Spleen (tissue), 11 donors: Measurements from ENCODE around the gene ARHGEF28. TPM values are rescaled to one million over a fixed set of nuclear protein-coding genes. Genes with fewer than 3 reads are reported as not detected.

Experiments used
- DNase-seq: peaks from one replicate; pipeline ENCODE4 v3.0.0-alpha.2; 2020
- H3K27ac ChIP-seq, 8 donors: fragments of 200-600 bp; sonication (generic) in 7 of 8; 1 replicate in 4 of 8; 2 replicates in 4 of 8; pipeline versions ENCODE4 v1.5.0 to v1.8.0; 2016 to 2021; ENCODE audit warnings: inconsistent platforms in 4 of 8, mild to moderate bottlenecking in 4 of 8, moderate library complexity in 1 of 8
- H3K27me3 ChIP-seq, 7 donors: fragments of 200-600 bp; sonication (generic) in 6 of 7; replicated peaks in 1 of 7; 1 replicate in 4 of 7; 2 replicates in 3 of 7; pipeline versions ENCODE4 v1.5.0 to v1.8.0; 2016 to 2021; ENCODE audit warnings: inconsistent platforms in 3 of 7, mild to moderate bottlenecking in 1 of 7
- H3K36me3 ChIP-seq, 6 donors: fragments of 200-600 bp; sonication (generic) in 5 of 6; 1 replicate in 4 of 6; 2 replicates in 2 of 6; pipeline versions ENCODE4 v1.5.0 to v1.8.0; 2016 to 2021; ENCODE audit warnings: inconsistent platforms in 2 of 6
- H3K4me1 ChIP-seq, 6 donors: fragments of 200-600 bp; sonication (generic) in 5 of 6; 1 replicate in 3 of 6; 2 replicates in 3 of 6; pipeline versions ENCODE4 v1.5.0 to v1.8.0; 2016 to 2021; ENCODE audit warnings: inconsistent platforms in 3 of 6
- H3K4me3 ChIP-seq, 8 donors: fragments of 200-600 bp; sonication (generic) in 7 of 8; 1 replicate in 4 of 8; 2 replicates in 4 of 8; pipeline versions ENCODE4 v1.5.0 to v1.8.0; 2016 to 2021; ENCODE audit warnings: inconsistent platforms in 4 of 8, mild to moderate bottlenecking in 4 of 8, moderate library complexity in 2 of 8
- H3K9me3 ChIP-seq, 8 donors: fragments of 200-600 bp; sonication (generic) in 7 of 8; 1 replicate in 4 of 8; 2 replicates in 4 of 8; pipeline versions ENCODE4 v1.5.0 to v1.8.0; 2016 to 2021; ENCODE audit warnings: inconsistent platforms in 4 of 8
- POLR2A ChIP-seq, 3 donors: fragments of 450-650 bp; IDR thresholded peaks; one replicate each; pipeline ENCODE4 v1.5.1; 2017; ENCODE audit warnings: antibody characterized with exemption in 3 of 3, mild to moderate bottlenecking in 1 of 3
- POLR2AphosphoS5 ChIP-seq, 3 donors: sonication (generic); formaldehyde crosslinking; IDR thresholded peaks; one replicate each; pipeline ENCODE4 v1.5.1; 2017; ENCODE audit warnings: antibody characterized with exemption in 3 of 3
- WGBS, 5 donors: extraction: QIAGEN DNeasy Blood & Tissue Kit in 3 of 5; methylation state at CpG; one replicate each; pipeline versions ENCODE4 v1.1.5 to v1.1.7; 2013 to 2018; 5-methylcytosine and 5-hydroxymethylcytosine counted together
- intact Hi-C: fragments of 100-400 bp; cut with DNase I; formaldehyde crosslinking; loops from one replicate; pipeline ENCODE4 v1.15.0; 2023; ENCODE audit warnings: low total_unique reads
- polyA plus RNA-seq, 3 donors: library from polyadenylated mRNA; stranded (reverse); fragments of 200-250 nt; gene quantifications; one replicate each; pipeline ENCODE4 v1.2.1, GENCODE V29; 2013
- total RNA-seq, 7 donors: library from RNA; depleted of rRNA in 3 of 7; stranded (reverse); fragments of >200 nt in 3 of 7; fragmentation: NEBNext Ultra II Directional in 4 of 7; extraction: Animal tissue kit (Norgen Biotek cat#: 25700) in 4 of 7; gene quantifications; one replicate each; pipeline versions ENCODE4 v1.1.0 to v1.2.1, GENCODE V29; 2016 to 2021
- TF ChIP-seq, protein P1 (sequence below), 11 experiments: fragments of 200-600 bp in 7 of 11; fragments of 450-650 bp in 4 of 11; sonication (generic) in 4 of 11; IDR thresholded peaks in 8 of 11; conservative IDR thresholded peaks in 3 of 11; 1 replicate in 7 of 11; 2 replicates in 4 of 11; pipeline versions ENCODE4 v1.4.0 to v1.8.0; 2016 to 2021; ENCODE audit warnings: antibody characterized with exemption in 11 of 11, inconsistent platforms in 4 of 11, mild to moderate bottlenecking in 1 of 11
- donor health status: healthy with polysubstance abuse.
- donor health status: DM: no; HTN: no; CAD: no; lungs with moderate emphysema.
- donor health status: DM: no; HTN: no; CAD: no.
- donor health status: Bipolar disorder and iron deficiency.
- donor health status: healthy.
- donor health status: DM: no; HTN: no; CAD: no.
- donor health status: DM: yes; HTN: yes; CAD: no.

The ARHGEF28 gene
- total and polyA plus RNA-seq, 10 donors: 0.53 to 17.5 (median 8.8) TPM

DNA sequence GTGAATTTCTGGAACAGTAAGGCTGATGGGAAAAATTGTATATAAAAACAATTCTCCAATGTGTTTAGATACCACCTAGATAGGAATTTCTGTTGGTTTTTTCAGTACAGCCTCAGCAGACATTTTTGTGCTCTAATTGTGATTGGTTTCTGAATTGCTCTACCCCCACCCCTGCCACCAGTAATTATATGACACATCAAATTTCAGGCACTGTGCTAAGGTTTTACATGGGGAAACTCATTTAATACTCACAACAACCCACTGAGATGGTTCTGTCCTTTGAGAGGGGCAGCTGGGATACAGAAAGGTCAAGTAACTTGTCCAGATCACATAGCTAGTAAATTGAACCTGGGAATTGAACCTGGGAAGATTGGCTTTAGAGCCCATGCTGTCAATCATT, 288.0 kb downstream of the ARHGEF28 start:
- H3K27ac ChIP-seq: no peak overlapping the region
- no peak overlapping the region for H3K4me3 ChIP-seq
- intact Hi-C loops: no loop called here
- DNase-seq: no peak
- H3K9me3 ChIP-seq: no peaks in the 10 kb centered on the region
- H3K4me1 ChIP-seq: peaks cover 0 to 20% (median under 1%) of the 10 kb centered on the region in 6 donors
- TF ChIP-seq, protein P1, sequence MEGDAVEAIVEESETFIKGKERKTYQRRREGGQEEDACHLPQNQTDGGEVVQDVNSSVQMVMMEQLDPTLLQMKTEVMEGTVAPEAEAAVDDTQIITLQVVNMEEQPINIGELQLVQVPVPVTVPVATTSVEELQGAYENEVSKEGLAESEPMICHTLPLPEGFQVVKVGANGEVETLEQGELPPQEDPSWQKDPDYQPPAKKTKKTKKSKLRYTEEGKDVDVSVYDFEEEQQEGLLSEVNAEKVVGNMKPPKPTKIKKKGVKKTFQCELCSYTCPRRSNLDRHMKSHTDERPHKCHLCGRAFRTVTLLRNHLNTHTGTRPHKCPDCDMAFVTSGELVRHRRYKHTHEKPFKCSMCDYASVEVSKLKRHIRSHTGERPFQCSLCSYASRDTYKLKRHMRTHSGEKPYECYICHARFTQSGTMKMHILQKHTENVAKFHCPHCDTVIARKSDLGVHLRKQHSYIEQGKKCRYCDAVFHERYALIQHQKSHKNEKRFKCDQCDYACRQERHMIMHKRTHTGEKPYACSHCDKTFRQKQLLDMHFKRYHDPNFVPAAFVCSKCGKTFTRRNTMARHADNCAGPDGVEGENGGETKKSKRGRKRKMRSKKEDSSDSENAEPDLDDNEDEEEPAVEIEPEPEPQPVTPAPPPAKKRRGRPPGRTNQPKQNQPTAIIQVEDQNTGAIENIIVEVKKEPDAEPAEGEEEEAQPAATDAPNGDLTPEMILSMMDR (IDR thresholded peaks at IDR 0.05 in 8 of 11, conservative IDR thresholded peaks at IDR 0.05 in 3 of 11): no peak
- TF ChIP-seq POLR2A (IDR thresholded peaks at IDR 0.05) (no peak), POLR2AphosphoS5 (IDR thresholded peaks at IDR 0.05) (no peak)
- peaks cover 0 to 4% (median 0%) of the 10 kb centered on the region in 6 donors for H3K36me3 ChIP-seq
- H3K27me3 ChIP-seq: no peaks in the 10 kb centered on the region

DNA sequence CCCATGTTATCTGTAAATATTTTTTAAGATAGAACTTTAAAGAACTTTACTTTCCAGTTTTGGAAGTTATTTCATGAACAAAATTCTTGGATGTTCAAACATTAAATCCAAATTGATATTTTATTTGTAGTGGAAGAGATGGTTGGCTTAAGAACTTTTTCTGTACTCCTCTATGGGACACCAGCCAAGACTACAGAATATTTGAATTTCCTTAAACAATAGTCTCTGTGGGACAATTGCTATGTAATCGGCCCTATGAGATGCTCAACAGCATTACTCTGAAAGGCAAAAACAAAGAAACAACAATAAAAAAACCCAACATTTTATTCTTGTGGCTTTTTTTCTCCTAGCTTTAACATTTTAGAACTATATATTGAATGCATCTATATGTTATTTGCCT, 289.3 kb downstream of the ARHGEF28 start:
- WGBS, 5 donors: 75 to 95% (median 90%) methylated on average over 1 of the region's 1 CpG
- intact Hi-C loops: no loop called here
- Histone ChIP-seq H3K36me3 (no peaks in the 10 kb centered on the region), H3K4me1 (peaks cover 0 to 24% (median 5%) of the 10 kb centered on the region in 6 donors), H3K27ac (no peak overlapping the region), H3K4me3 (no peak overlapping the region), H3K9me3 (no peaks in the 10 kb centered on the region), H3K27me3 (no peaks in the 10 kb centered on the region)
- TF ChIP-seq POLR2A (IDR thresholded peaks at IDR 0.05) (no peak), POLR2AphosphoS5 (IDR thresholded peaks at IDR 0.05) (no peak)
- TF ChIP-seq, protein P1 (IDR thresholded peaks at IDR 0.05 in 8 of 11, conservative IDR thresholded peaks at IDR 0.05 in 3 of 11): no peak
- no peak for DNase-seq

DNA sequence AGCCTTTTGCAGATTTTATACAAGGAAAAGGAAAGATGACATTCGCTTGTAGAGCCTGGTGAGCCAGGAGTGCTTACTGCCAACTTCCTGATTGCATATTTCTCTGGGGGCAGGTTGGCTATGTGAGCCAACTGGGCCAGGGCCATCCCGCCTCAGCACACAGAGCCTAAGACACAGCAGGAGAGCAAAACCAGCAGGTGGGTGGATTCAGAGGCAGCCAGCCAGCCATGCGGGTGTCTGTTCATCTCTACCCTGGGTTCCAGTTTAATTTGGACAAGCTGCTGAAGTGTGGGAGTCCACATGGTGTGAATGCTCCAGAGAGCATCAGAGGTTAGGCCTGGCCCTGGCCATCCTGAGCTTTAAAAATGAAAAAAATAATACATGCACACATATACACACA, 291.4 kb downstream of the ARHGEF28 start:
- intact Hi-C loops: no loop called here
- Histone ChIP-seq H3K27ac (no peak overlapping the region), H3K27me3 (no peaks in the 10 kb centered on the region), H3K4me3 (no peak overlapping the region), H3K4me1 (peaks cover 0 to 28% (median 5%) of the 10 kb centered on the region in 6 donors), H3K36me3 (no peaks in the 10 kb centered on the region), H3K9me3 (no peaks in the 10 kb centered on the region)
- DNase-seq: no peak
- WGBS, 5 donors: 56 to 82% (median 78%) methylated on average over 3 of the region's 3 CpGs
- TF ChIP-seq, protein P1 (IDR thresholded peaks at IDR 0.05 in 8 of 11, conservative IDR thresholded peaks at IDR 0.05 in 3 of 11): no peak
- TF ChIP-seq POLR2A (IDR thresholded peaks at IDR 0.05) (no peak), POLR2AphosphoS5 (IDR thresholded peaks at IDR 0.05) (no peak)

DNA sequence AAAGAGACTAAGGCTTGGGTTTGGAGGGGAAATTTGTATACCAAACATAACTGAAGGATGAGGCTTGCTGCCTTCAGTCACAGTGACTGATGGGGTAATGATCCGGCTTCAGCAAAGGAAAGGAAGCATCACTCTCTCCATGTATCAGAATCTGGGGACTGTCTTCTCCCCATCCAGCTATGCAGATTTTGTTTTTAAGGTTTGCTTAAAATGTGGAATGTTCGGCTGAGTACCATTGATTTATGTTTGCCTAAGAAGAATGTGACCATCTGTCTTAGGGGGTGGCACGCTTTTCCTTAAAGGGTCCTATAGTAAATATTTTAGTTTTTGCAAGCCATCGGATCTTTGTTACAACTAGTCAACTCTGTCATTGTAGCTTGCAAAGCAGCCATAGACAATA, 291.9 kb downstream of the ARHGEF28 start:
- TF ChIP-seq POLR2A (IDR thresholded peaks at IDR 0.05): no peak
- TF ChIP-seq, protein P1 (IDR thresholded peaks at IDR 0.05 in 8 of 11, conservative IDR thresholded peaks at IDR 0.05 in 3 of 11): no peak
- no peak for TF ChIP-seq POLR2AphosphoS5 (IDR thresholded peaks at IDR 0.05)
- H3K27ac ChIP-seq: no peak overlapping the region
- 91 to 97% (median 92%) methylated on average over 4 of the region's 4 CpGs for WGBS, 5 donors
- peaks cover 0 to 28% (median 5%) of the 10 kb centered on the region in 6 donors for H3K4me1 ChIP-seq
- DNase-seq: no peak
- H3K4me3 ChIP-seq: no peak overlapping the region
- no peaks in the 10 kb centered on the region for H3K9me3 ChIP-seq
- intact Hi-C loops: no loop called here
- H3K27me3 ChIP-seq: no peaks in the 10 kb centered on the region
- no peaks in the 10 kb centered on the region for H3K36me3 ChIP-seq
